GM18868 (cell line): ENCODE results near the gene EPAS1.

ENCODE experiments used
- ATAC-seq: cut with Tn5 transposase; IDR thresholded peaks from one replicate; pipeline ENCODE4 v1.9.1; 2021; ENCODE audit warnings: mild to moderate bottlenecking, moderate library complexity; ENCODE audit not compliant: unreplicated experiment

Gene EPAS1

DNA sequence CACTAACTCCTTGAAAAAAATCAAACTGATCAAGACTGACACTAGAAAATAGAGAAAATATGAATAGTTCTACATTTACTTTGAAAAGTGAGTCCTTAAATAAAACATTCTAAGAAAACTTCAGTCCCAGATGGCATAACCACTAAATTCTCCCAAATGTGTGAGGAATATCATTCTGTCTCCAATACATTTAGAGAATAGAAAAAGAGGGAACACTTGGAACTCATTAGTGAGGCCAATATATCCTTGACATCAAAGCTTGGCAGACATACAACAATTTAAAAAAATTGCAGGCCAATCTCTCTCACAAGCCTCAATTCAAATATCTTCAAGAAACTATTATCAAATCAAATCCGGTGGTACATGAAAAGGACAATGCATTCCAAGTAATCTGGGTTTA lies 102.8 kb downstream of the EPAS1 start:
- ATAC-seq, result no peak

DNA sequence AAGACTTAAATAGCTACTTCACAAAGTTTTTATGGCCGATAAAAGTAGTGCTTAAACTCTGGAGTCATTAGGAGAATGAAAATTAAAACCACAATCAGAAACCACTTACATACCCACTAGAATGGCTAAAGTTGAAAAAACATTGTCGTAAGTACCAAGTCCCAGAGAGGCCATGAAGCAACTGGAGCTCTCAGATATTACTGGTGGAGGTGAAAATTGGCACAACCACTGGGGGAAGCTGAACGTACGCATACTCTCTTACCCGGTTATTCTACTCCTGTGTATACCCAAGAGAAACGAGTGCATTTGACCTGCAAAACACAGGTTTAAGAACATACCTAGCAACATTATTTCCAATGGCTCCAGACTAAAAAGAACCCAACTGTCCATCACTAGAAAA lies 105.7 kb downstream of the EPAS1 start:
- ATAC-seq, result no peak

DNA sequence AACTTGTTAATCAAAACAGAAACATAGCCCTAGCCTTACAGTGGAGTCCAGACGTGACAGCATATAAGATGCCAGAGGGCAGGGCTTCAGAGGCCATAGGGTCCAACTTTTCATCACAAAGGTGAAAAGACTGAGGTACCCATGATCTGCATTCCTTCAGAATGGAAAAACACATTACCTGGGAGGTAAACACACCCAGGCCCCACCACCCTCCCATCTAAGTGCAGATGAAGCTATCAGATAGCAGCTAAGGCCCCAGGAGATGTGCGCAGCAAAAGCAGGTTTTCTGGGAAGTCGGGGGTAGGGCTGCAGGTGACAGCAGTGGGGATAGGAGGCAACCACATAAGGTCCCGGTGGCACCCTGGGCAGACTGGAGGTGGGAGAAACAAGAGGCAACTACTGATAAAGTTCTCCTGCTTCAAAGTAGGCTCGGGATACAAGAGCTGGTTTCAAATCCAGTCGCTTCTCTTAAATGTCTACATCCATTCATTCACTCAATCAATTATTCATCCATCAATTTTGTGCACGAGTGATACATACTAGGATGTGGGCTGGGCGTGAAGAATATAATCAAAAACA lies 107.1 kb downstream of the EPAS1 start:
- ATAC-seq, result no peak

DNA sequence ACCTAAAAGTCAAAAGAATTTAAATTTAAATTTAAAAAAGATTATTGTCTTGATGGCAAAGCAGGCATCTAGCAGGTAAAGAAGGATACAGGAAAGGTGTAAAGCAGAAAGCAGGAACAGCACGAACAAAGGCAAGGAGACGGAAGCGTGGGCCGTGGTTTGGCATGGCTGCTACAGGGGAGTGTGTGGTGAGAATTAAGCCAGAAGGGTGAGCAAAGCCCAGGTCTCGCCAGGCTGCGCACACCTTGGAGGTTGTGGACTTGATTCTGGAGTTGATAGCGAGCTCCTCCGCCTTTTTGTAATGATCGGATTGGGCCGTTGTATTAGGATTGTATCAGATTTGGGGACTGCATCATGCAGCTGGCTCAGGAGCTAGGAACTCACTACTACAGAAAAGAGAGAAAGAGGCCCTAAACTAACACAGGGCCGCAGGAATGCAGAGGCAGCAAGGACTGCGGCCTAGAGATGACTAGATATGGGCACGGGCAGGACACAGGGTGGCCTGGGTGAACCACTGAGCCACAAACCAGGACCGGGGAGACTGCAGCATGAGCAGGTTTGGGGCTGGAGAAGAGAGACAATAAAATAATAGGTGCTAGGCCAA lies 110.7 kb downstream of the EPAS1 start:
- ATAC-seq, result no peak

DNA sequence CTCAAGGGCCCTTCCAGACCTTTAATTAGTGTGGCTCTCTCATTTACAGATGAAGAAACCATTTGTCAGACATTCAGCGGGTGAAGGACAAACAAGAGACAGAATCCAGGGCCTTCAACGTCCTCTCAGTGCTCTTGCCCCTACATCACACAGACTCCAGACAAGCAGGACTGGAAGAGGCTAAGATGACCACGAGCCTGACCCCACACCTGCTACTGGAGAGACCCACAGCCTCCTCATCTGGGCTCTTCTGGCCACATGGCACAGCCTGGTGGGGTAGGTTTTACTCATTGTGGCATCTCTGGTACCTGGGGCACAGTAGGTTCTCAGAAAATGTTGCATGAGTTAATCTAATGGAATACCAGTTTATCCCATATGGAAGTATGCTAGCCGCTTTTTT lies 112.5 kb downstream of the EPAS1 start:
- no peak for ATAC-seq

DNA sequence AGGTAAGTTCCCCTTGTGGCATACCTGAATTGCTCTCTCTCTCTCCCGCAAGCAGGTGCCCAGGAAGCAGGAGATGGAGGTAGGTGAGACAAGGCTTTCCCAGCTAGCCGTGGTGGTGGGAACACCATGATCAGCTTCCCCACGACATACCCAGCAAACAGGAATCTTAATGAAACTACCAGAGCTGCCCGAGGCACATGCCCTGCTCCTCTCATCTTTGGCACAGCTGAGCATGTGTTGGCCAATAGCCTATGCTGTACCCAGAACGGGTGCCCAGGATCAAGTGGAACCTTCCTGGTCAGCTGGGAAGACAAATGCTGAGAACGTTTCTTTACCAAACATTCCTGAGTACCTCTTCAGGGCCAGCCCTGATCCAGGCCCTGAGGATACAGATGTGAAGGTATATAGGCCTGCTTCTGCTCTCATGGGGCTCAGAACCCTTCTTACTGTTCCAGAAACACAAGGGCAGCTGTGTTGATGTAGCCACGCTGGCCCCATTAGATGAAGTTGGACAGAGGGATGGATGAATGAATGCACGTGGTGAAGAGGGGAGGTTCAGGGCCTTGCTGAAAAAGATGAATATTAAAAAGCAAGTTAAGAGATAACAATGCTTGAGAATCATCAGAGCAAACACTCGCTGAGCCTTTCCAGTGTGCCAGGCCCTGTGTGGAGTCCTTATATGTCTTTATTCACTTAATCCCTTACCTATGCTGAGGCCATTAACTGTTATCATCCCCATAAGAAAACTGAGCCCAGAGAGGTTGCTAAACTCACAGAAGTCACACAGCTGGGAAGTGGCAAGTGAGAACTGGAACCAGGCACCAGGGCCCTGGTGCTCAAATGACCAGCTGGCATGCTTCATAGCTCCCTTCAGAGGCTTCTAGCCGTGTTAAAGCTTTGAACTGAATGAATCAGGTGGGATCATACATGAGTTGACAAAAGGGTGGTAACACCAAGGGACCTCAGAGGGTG lies 113.4 kb downstream of the EPAS1 start:
- no peak for ATAC-seq

DNA sequence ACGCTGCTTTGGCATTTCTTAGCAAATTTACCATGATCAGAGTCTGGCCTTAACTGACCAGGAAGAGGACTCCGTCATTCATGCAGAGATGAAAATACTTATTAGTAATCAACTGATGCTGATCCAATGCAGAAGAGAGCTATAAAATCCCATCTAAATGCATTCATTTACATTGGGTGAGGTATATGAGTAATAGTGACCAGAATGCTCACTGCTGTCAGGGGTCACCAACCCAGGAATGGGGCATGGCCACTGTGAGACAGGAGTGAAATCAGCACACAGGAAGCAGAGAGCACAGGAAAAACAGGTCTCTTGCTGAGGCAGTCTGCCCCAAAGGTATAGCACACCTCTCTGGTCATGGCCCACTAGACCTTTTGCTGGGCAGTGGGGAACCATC lies 114.0 kb downstream of the EPAS1 start:
- no peak for ATAC-seq

DNA sequence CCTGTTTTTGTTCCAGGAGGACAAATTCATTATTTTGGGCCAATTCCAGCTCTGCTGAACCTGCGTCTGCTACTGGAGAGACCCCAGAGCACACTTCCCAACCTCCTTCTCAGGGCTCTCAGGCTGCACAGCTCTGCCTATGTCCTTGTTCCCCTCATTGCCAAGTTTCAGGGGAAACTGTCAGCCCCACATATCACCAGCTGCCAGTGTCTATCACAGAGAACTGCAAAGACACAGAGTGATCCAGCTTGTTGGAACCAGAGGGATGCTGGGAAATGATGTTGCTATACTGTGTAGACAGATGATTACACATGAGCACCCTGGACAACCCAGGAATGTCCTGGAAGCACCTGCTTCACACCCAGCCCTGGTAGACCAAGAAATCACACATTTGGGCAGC lies 114.8 kb downstream of the EPAS1 start:
- no peak for ATAC-seq

DNA sequence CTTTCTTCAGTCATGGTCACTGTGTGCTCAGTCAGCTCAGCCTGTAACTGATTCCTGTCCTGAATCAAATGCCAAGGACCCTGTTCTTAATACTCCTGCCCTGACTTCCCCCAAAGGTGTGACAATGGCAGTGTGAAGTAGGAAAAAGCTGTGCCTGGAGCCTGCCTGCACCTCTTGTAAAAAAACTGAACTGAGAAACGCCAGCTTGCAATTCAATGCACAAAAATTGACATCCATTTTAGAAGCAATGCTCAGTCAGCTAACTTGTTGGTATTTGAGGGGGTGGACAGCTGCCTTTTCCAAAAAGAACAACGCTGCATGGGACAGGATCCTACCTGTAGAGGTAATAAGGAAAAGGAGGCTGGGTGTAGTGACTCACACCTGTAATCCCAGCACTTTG lies 115.9 kb downstream of the EPAS1 start:
- no peak for ATAC-seq

DNA sequence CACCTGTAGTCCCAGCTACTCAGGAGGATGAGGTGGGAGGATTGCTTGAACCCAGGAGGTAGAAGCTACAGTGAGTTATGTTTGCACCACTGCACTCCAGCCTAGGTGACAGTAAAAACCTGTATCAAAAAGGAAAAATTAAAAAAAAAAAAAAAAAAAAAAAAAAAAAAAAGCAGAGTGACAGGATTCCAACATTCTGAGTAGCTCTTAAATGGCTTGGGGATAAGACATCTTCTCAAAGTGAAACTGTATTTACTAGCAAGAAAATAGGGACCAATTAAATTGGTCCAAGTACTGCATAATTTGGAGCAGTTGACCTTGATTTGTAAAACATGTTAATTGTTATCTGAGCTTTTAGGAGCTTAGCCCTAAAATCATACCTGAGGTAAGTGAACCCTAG lies 116.4 kb downstream of the EPAS1 start:
- ATAC-seq, result no peak

DNA sequence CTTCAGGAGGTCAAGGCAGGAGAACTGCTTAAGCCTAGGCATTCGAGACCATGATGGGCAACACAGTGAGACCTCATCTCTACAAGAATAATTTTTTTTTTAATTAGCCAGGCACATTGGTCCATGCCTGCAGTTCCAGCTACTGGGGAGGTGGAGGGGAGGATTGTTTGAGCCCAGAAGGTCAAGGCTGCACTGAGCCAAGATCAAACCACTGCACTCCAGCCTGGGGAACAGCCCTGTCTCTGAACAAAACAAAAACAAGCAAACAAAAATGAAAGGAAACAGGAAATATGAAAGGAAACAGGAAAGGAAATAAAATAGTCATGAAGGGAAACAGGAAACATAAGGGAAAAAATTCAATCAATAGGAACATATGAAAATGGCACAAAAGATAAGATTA lies 117.5 kb downstream of the EPAS1 start:
- ATAC-seq, result no peak

DNA sequence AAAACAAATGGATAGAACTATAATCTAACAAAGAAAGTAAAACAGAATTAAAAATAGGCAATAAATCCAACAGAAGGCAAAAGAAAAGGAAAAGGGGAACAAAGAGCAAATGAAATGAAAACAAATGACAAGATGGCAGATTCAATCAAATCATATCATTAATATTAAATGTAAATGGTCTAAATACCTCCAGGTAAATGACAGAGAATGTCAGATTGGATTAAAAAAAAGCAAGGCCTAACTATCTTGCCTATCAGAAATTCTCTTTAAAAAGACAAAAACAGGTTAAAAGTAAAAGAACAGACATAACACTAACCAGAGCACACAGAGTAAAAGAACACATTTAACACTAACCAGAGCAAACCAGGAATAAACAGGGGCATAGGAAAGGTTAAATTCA lies 119.1 kb downstream of the EPAS1 start:
- no peak for ATAC-seq

DNA sequence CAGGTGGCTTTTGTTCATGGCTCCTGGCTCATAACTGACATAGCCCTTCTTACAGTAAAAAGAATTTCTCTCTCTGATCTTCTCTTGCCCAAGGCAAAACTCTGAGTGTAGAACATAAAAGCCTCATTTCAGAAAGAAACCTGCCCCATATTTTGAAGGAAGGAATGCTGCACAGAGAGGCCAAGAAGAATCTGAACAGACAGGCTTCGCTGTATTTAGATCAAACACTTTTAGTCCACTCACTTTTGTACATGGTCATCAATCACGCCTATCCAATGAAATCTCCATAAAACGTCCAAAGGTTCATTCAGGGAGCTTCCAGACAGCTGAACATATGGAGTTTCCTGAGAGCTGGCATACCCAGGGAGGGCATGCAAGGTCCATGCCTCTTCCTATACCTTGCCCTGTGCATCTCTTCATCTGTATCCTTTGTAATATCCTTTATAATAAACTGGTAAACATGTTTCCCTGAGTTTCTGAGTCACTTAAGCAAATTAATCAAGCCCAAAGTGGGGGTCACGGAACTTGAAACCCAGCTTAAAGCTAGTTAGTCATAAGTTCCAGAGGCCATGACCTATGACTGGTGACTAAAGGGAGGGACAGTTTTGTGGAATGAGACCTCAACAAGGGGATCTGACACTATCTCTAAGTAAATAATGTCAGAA lies 119.7 kb downstream of the EPAS1 start:
- ATAC-seq, result no peak

DNA sequence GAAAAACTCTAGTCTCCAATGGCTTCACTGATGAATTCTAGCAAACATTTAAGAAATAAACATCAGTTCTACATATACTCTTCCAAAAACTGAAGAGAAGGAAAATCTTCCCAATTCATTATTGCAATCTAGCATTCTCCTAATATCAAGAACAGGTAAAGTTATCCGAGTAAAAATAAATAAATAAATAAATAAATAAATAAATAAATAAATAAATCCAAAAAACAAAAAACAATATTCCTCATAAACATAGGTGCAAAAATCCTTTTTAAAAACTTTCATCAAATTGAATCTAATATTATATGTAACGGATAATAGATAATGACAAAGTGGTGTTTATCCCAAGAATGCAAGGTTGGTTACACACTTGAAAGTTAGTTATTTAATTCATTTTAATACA lies 123.7 kb downstream of the EPAS1 start:
- no peak for ATAC-seq

DNA sequence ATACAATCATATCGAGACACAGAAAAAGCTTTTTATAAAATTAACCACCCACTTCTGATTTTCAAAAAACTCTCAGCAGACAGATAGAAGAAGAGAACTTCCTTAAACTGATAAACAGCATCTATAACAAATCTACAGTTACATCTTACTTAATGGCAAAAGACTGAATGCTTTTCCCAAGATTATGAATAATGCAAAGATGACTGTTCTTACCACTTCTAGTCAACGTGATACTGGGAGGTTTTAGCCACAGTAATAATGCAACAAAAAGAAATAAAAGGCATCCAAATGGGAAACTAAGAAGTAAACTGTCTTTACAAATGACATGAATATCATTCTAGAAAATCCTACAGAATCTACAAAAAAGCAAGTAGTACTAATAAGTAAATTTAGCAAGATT lies 124.2 kb downstream of the EPAS1 start:
- ATAC-seq, result no peak

DNA sequence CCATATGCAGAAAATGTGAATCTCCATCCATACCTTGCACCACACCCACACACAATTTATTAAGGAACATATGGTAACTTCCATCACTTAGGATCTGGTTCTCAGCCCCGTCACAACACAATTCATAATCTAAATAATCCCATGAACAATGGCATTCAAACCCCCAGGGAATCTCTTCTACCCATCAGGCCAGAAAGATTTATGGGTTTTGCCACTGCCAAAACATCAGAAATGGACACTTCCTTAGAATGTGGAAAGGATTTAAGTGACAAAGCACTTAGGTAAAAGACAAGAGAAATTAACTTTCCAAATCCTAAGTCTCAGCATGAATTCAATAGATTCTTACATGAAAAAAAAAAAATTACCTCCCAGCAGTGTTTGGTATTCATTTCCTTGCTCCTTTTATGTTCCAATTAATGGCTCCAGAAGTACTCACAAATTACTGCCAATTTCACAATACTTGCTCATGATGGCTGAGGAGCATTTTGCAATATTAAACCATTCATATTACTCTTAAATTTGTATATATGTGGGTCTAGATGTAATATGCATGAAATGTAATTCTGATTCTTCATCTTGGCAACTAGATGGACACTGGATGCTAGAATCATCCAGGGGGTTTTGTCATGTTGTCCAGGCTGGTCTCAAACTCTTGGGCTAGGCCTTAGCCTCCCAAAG lies 125.6 kb downstream of the EPAS1 start:
- ATAC-seq, result no peak

DNA sequence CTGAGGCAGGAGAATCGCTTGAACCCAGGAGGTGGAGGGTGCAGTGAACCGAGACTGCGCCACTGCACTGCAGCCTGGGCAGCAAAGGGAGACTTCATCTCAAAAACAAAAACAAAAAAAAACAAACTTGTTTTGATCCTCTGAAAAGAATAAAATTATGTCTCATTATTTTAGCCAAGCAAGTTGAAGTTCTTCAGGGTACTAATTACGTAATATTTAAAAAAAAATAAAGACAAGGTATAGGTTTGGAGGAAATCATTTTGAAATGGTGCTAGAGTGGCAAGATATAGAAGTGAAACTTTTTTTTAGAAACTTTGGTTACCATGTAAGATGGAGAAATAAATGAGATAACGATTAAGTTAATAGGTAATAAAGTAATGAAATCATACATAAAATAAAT lies 127.7 kb downstream of the EPAS1 start:
- no peak for ATAC-seq

DNA sequence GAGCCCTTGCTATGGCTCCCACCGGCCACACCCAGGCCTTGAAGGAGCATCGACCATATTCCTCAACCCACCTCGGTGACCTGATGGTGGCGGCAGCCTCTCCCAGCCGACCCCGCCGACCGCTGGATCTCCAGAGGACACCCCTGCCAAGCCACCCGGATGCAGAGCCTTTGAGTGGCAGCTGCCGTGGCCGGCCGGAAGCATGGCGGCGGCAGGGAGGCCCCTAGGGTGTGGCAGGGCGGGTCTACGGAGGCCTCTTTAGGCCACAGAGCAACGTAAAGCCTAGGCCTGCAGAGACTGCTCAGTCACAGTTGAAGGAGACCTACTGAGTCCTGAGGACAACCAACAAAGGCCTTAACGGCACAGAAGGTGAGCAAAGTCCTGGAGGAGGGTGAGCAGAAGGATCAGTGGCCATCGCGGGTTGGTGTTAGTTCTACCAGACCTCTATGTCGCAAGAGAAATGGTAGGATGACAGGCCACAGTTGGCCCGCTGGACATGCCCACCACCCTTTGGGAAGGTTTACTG lies 131.8 kb downstream of the EPAS1 start:
- no peak for ATAC-seq

DNA sequence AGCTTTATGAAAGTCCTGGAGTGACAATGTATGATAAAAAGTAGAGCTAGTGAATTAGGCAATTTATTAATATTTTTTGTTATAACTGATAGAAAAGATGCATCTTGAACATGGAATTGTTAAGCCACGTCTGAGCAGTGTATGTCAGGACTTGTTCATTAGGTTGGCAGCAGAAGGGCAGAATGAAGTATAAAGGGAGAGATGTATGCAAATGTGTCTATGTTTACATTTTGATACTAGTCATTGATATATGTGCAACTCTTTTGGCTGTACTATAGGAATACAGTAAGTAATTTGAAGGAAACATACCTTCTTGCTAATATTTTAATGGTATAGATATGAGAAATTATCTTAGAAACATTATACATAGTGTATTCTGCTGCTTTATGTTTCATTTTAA lies 133.2 kb downstream of the EPAS1 start:
- ATAC-seq, result no peak

DNA sequence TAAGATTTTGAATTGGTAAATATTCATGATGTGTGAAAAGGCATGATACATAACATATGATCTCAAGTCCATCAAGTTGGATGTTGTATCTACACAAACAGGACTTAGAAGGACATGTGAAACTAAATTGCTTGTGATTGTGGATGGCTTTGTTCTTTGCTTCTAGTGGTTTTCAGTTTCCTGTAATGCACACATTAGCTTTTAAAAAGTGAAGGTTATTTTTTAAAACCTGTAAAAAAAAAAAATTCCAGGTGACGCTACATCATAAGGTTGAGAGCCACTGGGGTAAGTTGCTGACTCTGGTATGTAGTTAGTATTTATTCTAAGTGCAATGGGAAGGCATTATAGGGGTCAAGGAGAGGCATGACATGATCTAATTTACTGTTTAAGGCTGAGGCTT lies 133.8 kb downstream of the EPAS1 start:
- no peak for ATAC-seq
